NCI-H2196 treated with DMSO at 0.1 percent for 48 hours (cell line): ENCODE results near the gene RPL39L.
"Not testable (repeated sequence)": the region's sequence is repeated elsewhere in the genome, so short reads cannot be mapped to it uniquely, and the experiment has no call there.

Source experiments
- DNase-seq: peaks from one replicate; lab custom pipeline; 2025; ENCODE audit not compliant: unreplicated experiment; lab: John Stamatoyannopoulos, UW

RPL39L gene

DNA sequence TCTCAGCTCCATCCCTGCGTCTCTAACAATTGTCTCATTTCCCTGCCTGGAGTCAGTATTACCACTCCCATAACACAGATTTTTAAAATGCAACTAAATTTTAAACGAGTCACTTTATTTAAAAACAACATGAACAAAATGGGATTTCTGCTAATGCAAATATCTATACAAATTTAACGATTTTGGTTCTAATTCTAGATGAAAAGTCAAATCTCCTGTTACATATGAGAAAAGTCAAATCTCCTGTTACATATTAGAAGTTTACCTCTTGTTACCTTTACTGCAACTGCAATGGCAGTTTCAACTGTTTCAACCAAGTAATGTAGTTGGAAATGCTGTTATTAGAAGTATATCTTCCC is 578 bp upstream of the RPL39L start:
- DNase-seq, result no peak

DNA sequence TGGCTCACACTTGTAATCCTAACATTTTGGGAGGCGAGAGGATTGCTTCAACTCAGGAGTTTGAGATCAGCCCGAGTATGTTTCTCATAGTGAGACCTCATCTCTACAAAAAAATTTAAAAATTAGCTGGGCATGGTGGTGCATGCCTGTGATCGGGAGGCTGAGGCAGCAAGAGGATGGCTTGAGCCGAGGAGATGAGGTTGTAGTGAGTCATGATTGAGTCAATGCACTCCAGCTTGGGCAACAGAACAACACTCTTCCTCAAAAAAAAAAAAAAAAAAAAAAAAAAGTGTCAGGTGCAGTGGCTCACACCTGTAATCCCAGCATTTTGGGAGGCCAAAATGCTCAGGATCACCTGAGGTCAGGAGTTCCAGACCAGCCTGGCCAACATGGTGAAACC is 2.4 kb downstream of the RPL39L start:
- no peak for DNase-seq

DNA sequence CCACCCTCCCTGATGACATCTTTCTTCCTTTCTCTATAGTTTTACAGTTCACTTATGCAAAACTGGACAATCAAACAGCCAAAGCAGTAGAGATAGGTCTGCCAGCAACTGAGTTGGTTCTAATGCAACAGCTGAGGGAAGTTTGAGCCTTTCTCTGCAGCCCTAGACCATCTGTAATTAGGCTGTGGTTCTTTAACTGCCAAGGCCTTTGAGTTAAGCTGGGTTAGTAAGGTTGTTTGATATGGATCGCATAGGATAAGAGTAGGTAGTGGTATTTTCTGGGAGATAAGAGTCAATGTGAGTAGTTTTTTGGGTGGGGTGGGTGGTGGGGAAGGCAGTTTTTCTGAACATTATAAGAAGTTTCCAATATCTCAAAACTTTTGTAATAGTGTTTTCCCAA is 3.0 kb downstream of the RPL39L start:
- no peak for DNase-seq

DNA sequence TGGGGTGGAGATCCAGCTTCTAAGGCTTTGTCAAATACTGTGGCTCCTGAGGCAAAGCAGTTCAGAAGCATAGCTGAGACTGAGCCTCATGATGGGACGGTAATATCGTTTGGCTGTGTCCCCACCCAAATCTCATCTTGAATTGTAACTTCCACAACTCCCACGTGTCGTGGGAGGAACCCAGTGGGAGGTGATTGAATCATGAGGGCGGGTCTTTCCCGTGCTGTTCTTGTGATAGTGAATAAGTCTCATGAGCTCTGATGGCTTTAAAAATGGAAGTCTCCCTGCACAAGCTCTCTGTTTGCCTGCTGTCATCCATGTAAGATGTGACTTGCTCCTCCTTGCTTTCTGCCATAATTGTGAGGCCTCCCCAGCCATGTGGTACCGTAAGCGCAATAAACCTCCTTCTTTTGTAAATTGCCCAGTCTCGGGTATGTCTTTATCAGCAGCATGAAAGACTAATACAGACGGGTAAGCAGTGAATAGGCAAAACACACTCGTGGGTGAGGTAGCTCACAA is 4.1 kb downstream of the RPL39L start:
- not testable (repeated sequence) for DNase-seq

DNA sequence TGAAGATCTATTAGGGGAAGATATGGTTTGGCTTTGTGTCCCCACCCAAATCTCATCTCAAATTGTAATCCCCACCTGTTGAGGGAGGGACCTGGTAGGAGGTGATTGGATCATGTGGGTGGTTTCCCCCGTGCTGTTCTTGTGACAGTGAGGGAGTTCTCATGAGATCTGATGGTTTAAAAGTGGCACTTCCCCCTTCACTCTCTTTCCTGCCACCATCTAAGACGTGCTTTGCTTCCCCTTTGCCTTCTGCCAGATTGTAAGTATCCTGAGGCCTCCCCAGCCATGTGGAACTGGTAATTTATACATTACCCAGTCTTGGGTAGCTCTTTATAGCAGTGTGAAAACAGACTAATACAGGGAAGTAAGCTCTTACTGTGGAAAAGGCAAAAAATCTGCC is 6.1 kb downstream of the RPL39L start:
- DNase-seq, result not testable (repeated sequence)

DNA sequence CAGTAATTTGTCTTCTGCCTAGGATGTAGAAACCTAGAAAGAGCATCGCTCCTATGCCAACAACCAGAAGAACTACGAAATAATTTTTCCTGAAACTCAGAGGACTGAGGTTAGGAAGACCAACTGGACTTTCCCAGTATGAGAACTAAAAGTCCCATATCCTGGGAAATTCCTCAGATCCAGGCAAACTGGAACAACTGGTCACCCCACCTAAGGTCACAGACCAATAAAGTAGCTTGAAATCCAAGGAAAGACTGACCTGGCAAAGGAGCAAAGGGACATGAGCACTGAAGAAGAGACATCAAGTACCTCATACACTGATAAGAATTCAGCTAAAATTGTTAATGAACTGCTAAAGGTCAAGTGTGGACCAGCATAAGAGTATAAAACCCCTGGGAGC is 6.6 kb downstream of the RPL39L start:
- DNase-seq, result no peak

DNA sequence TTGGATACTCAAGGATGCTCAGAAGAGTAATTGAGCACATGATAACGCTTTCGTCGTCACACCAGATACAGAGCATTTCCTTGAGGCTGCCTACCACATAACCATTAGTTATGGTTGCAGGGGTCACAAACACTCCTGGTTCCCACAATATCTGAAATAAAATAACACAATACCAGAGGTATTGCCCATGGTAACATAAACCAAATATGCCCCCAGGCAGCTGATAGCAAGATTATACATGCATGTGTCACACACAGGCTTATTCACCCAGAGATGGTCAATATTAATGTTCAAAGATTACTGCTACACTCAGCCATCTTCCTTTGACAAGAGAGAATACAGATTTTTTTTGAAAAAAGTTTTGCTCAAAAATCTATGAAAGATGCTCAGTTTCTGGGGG is 7.3 kb downstream of the RPL39L start:
- no peak for DNase-seq

DNA sequence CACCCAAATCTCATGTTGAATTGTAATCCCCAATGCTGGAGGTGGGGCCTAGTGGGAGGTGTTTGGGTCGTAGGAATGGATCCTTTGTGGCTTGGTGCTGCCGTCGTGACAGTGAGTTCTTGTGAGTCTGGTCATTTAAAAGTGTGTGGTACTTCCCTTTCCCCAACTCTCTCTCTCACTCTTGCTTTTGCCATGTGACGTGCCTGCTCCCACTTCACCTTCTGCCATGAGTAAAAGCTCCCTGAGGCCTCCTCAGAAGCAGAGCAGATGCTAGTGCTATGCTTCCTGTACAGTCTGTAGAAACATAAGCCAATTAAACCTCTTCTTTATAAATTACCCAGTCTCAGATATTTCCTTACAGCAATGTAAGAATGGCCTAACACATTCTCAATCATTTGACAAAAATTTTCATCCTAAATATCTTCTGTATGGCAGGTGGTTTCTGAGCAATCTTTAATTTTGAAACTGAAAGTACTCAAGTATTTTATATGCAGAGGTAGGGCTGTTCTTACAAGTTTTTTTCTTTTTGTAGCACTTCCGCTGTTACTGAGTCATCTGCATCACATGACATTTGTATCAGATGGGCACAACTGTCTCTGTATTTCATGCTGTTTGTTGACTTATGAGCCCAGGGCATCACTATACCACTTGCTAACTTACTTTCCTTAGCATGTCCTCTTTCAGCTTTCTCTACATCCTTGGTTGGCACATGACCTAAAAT is 8.8 kb downstream of the RPL39L start:
- DNase-seq, result no peak

DNA sequence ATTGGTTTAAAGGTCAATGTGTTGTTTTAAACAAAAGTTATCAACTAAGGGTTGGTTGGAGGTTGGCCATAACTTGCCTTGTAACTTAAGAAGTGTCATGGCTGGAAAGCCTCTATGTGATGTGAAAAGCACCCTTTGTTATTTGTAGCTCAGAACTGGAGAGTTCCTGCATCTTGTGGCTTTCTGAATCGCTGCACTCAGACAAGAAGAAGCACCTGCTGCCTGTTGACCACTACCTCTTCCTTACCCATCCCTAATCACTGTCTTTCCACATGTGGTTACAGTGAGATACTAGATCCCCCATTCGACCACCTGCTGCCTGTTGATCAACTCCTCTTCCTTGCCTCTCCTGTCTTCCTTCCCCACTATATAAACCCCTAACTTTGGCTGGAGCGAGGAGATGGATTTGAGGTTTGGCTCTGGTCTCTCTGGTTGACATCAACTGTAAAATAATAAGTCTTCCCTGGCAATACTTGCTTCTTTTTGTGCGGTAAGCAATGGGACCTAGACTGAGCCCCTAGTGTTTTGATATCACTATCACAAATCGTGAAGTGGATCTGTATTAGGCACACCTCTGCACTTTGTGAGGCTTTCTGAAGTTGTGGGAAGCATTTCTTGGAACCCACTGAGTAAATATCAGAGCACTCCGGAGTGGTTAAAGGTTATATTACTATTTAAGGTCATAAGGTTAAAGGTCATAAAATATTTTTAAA is 13.8 kb downstream of the RPL39L start:
- DNase-seq, result no peak

DNA sequence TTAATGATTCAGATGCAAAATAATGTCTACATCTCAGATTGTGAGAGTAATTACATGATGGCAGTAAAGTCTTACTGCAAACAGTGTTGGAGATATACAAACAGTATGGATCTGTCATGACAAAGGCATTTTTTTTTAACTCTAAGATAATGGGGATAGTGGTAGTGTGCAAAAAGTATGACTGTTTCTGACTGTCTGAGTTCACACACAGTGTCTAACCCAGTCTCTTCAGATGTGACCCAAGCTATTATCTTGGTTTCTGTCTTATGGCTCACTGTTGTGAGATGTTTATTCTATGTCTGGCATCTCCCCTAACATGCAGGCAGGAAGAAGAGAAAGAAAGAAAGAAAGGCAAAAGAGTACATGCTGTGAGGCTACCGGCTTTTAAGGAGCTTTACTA is 17.0 kb downstream of the RPL39L start:
- no peak for DNase-seq

DNA sequence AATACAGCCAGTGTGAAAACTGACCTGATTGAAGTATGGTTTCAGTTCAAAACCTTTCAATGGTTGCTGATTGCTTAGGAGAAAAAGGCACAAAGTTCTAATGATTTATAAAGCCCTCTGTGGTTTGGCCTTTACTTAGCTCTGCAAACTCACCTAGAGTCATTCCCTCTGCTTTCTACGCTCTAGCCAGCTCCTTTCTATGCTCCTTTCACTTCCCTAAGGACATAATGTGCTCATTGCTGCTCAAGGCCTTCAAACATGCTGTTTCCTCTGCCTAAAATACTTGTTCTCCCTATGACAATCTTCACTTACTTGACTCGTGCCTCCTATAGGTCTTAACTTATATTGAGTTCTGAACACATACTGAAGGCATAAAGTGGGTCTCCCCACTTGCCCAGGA is 19.0 kb downstream of the RPL39L start:
- no peak for DNase-seq

DNA sequence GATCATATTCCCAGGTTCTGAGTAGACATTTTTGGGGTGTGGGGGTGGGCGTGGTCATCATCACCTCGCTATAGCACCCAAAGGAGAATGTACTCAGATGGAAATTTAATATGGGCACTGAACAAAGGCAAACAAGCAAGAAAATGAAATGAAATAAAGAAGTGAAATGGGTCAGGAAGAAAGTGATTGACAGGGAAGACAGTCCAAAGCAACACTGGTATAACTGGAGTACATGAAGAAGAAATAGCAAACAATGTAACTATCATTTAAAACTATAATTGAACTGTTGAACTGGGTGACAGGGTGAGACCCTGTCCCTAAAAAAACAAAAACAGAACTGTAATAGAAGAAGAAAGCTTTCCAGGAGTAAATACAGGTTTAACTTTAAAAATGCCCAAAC is 24.8 kb downstream of the RPL39L start:
- no peak for DNase-seq

DNA sequence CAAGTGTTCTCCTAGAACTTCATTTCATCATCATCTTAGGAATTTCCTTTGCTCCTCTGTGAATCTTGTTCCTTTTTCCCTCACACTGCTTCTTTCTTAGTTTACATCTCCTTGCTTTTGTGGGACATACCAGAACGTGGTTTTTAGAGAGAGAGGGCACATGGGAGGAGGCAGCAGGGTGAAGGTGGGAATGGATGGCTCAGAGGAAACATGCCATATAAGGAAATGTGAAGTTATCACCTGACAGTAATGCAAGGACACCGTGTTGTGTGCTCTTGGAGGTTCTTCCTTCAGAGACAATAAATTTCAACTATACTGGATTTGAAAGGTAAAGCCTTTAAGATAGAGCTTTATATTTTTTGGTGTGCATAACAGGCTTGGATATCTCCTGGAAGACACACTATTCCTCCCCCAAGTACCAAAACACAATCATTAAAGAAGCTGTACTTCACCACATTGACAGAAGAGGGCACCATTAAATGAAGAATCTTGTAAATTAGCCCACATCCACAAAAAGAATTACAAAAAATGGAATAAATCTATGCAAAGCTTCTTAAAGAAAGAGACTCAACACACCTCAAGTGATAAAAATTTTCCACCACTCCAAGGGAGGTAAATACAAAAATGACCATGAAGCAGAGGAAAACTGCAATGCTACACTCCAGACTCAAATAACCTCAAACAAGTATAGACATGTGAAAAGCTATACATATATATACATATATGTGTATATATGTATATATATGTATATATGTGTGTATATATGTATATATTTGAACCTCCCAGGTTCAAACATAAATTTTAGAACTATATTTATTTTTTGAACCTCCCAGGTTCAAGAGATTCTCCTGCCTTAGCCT is 26.1 kb downstream of the RPL39L start:
- DNase-seq, result no peak

DNA sequence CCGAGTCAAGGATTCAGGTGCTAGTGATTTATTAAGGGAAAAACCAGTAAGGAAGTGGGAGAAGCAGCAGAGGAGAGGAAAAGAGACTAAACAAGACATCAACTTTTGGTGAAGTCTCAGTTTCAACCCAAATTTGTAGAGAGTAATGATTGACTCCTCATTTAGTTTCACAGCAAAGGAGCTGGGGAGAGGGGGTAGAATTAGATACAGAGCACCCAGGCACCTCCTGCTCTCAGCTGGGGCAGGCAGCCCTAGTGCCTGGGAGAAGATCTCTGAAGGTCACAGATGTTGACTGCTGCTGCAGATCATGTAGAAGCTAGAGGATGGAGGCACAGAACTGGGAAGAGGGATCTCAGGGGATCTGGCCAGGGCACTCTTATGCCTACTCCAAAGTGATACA is 29.1 kb downstream of the RPL39L start:
- DNase-seq, result no peak

DNA sequence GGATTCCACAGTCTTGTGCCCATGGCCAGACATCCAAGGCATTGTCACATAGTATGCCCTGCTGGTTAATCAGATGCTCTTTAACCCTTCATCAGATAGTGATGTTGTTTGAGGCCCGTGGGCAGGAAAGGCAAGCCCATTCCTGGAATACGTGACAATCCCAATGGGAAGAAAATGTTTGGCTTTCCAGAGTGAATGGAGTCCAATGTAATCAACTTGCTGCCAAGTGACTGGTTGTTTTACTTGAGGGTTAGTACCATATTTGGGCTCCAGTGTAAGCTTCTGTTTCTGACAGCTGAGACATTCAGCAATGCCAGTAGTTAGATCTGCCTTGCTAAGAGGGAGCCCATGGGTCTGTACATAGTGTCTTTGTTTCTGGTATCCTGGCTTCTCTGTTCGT is 31.3 kb downstream of the RPL39L start:
- no peak for DNase-seq

DNA sequence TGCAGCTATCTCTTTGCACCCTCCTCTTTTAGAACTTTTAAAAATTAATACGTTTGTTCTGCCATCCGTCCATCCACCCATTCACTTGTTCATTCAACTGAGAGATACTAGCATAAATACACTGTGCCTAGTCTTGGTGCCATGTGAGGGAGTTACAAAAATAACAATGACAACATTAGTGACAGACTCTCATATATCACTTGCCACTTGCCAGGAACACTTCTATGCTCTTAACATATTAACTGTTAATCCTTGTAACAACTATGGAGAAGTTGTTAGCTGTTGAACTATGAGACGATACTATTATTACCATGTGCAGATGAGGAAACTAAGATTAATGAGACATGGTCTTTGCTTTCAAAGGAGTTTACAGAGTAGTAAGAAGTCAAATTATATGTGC is 33.6 kb downstream of the RPL39L start:
- no peak for DNase-seq

DNA sequence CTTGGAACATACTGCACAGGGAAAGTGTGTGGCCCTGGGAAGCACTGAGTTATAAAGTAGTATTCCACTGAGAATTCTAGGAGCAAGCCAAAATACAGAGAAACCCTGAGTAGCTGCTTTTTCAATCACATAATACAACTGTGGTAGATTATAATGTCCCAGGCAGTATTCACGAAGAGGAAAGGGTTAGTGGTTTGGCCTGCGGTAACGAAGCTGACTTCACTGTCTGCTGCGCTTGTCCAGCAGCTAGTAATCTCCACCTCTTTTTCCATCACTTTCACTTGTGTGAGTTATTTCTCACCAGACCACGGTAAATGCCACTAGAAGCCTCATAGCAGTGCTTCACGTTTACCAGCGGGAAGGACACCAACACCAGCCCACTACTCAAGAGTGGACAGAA is 34.4 kb downstream of the RPL39L start:
- DNase-seq, result no peak

DNA sequence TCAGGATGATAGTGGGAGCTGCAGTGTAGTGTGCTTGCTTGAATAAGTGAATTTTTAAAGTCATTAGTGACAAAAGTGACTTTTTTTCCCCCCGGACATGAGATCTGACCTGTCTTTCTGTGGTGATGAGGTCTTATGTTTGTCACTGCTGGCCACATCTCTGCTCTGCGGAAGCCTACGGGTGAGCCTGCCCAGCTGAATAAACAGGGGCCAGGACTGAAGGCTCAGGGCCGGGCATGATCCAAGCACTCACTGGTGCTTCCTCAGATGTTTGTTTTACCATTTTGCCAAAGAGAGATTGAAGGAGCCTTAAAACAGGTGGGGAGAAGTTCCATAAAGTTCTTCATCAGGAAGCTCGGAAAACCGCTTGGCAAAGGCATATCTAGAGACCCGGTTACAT is 35.0 kb downstream of the RPL39L start:
- no peak for DNase-seq

DNA sequence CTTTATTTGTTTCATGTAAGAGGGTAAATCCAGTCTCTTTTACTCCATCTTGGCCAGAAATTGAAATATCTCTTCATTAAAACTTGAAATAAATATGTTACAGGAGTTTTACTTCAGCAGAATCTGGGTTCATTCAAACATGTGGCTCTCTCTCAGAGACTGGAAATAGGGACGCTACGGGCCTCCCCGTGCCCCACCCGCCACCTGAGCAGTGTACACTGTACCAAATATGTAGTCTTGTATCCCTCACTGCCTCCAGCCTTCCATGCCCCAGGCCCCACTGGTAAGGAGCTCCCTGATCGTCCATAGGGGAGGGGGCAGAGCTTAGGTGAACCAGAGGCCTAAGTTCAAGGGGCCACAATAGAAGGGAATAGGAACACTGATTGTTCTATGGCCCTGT is 36.0 kb downstream of the RPL39L start:
- DNase-seq, result no peak

DNA sequence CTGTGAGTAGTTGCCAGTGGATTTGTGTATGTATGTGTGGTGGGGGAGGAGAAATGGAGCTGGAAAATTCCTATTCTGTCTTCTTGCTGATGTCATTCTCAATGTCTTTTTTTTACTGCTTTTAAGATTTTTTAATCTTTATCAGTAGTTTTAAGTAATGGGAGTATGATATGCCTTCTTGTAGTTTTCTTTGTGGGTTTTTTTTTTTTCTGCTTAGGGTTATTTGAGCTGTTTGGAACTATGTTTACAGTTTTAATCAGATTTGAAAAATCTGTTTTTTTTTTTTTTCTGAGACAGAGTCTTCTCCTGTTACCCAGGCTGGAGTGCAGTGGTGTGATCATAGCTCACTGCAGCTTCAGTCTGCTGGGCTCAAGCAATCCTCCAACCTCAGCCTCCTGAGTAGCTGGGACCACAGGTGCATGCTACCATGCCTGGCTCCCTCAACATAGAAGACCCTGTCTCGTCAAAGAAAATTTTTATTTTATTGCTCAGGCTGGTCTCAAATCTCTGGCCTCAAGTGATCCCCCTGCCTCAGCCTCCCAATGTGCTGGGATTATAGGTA is 37.1 kb downstream of the RPL39L start:
- DNase-seq, result no peak
